Measurements from ENCODE around the gene ZNF451.
A peak's percentile ranks its signal among the peaks of the same experiment; 100 is the strongest.

ZNF451 gene

GRCh38 chr6:57173886-57174510 lies 84.0 kb downstream of the ZNF451 start:
- no peaks in the 10 kb centered on the region for H3K9me3 ChIP-seq (ENCODE audit: control insufficient read depth in 2 of 2, low read length in 2 of 2)
- H3K27ac ChIP-seq (ENCODE audit: low read length) = peak overlapping the region; percentile 95
- peaks cover 17% of the 10 kb centered on the region for H3K4me1 ChIP-seq (ENCODE audit: control insufficient read depth, insufficient read depth, low read length)
- no peaks in the 10 kb centered on the region for H3K36me3 ChIP-seq (ENCODE audit: control insufficient read depth in 2 of 2, insufficient read depth in 2 of 2, low read length in 2 of 2)
- H3K27me3 ChIP-seq (ENCODE audit: control insufficient read depth in 1 of 2, insufficient read depth in 2 of 2, low read length in 2 of 2) = no peaks in the 10 kb centered on the region
- peak overlapping the region; percentile 96 to 99 for H3K9ac ChIP-seq (ENCODE audit: low read length in 2 of 2)
- peak overlapping the region; percentile 87 to 97 for H3K4me3 ChIP-seq (ENCODE audit: low read length in 2 of 2)

GRCh38 chr6:57174511-57174907 lies 84.5 kb downstream of the ZNF451 start:
- H3K9ac ChIP-seq (ENCODE audit: low read length in 2 of 2) = peak overlapping the region; percentile 96 to 99
- H3K4me3 ChIP-seq (ENCODE audit: low read length in 2 of 2) = peak overlapping the region; percentile 87 to 97
- no peaks in the 10 kb centered on the region for H3K9me3 ChIP-seq (ENCODE audit: control insufficient read depth in 2 of 2, low read length in 2 of 2)
- H3K4me1 ChIP-seq (ENCODE audit: control insufficient read depth, insufficient read depth, low read length) = peaks cover 17% of the 10 kb centered on the region
- H3K36me3 ChIP-seq (ENCODE audit: control insufficient read depth in 2 of 2, insufficient read depth in 2 of 2, low read length in 2 of 2) = no peaks in the 10 kb centered on the region
- peak overlapping the region; percentile 95 for H3K27ac ChIP-seq (ENCODE audit: low read length)
- no peaks in the 10 kb centered on the region for H3K27me3 ChIP-seq (ENCODE audit: control insufficient read depth in 1 of 2, insufficient read depth in 2 of 2, low read length in 2 of 2)

GRCh38 chr6:57177545-57178265 lies 87.7 kb downstream of the ZNF451 start:
- peak overlapping the region; percentile 55 to 99 for H3K9ac ChIP-seq (ENCODE audit: low read length in 2 of 2)
- H3K27me3 ChIP-seq (ENCODE audit: control insufficient read depth in 1 of 2, insufficient read depth in 2 of 2, low read length in 2 of 2) = no peaks in the 10 kb centered on the region
- peaks cover 5% of the 10 kb centered on the region in 2 donors for H3K36me3 ChIP-seq (ENCODE audit: control insufficient read depth in 2 of 2, insufficient read depth in 2 of 2, low read length in 2 of 2)
- peak overlapping the region; percentile 52 to 65 for H3K4me3 ChIP-seq (ENCODE audit: low read length in 2 of 2)
- peaks cover 17% of the 10 kb centered on the region for H3K4me1 ChIP-seq (ENCODE audit: control insufficient read depth, insufficient read depth, low read length)
- H3K27ac ChIP-seq (ENCODE audit: low read length) = peak overlapping the region; percentile 95
- H3K9me3 ChIP-seq (ENCODE audit: control insufficient read depth in 2 of 2, low read length in 2 of 2) = no peaks in the 10 kb centered on the region

- H3K4me1 ChIP-seq (ENCODE audit: control insufficient read depth, insufficient read depth, low read length) = peaks cover 13% of the 10 kb centered on the region
Measured at GRCh38 chr6:57180596-57180995, 90.6 kb downstream of the ZNF451 start.

GRCh38 chr6:57182017-57182432 lies 92.0 kb downstream of the ZNF451 start:
- H3K27me3 ChIP-seq (ENCODE audit: control insufficient read depth in 1 of 2, insufficient read depth in 2 of 2, low read length in 2 of 2) = no peaks in the 10 kb centered on the region
- peaks cover 22 to 27% of the 10 kb centered on the region in 2 donors for H3K36me3 ChIP-seq (ENCODE audit: control insufficient read depth in 2 of 2, insufficient read depth in 2 of 2, low read length in 2 of 2)
- H3K4me3 ChIP-seq (ENCODE audit: low read length in 2 of 2) = no peak overlapping the region
- no peaks in the 10 kb centered on the region for H3K9me3 ChIP-seq (ENCODE audit: control insufficient read depth in 2 of 2, low read length in 2 of 2)
- peak overlapping the region; percentile 62 for H3K27ac ChIP-seq (ENCODE audit: low read length)
- peaks cover 3% of the 10 kb centered on the region for H3K4me1 ChIP-seq (ENCODE audit: control insufficient read depth, insufficient read depth, low read length)
- no peak overlapping the region for H3K9ac ChIP-seq (ENCODE audit: low read length in 2 of 2)

More at GRCh38 chr6:57180596-57180995, 90.6 kb downstream of the ZNF451 start:
- Histone ChIP-seq H3K27ac (ENCODE audit: low read length) (peak overlapping the region; percentile 41), H3K9ac (ENCODE audit: low read length in 2 of 2) (no peak overlapping the region), H3K4me3 (ENCODE audit: low read length in 2 of 2) (no peak overlapping the region), H3K27me3 (ENCODE audit: control insufficient read depth in 1 of 2, insufficient read depth in 2 of 2, low read length in 2 of 2) (no peaks in the 10 kb centered on the region), H3K36me3 (ENCODE audit: control insufficient read depth in 2 of 2, insufficient read depth in 2 of 2, low read length in 2 of 2) (peaks cover 19 to 26% of the 10 kb centered on the region in 2 donors), H3K9me3 (ENCODE audit: control insufficient read depth in 2 of 2, low read length in 2 of 2) (no peaks in the 10 kb centered on the region)

GRCh38 chr6:57183336-57183735 lies 93.3 kb downstream of the ZNF451 start:
- Histone ChIP-seq H3K27ac (ENCODE audit: low read length) (peak overlapping the region; percentile 33), H3K27me3 (ENCODE audit: control insufficient read depth in 1 of 2, insufficient read depth in 2 of 2, low read length in 2 of 2) (no peaks in the 10 kb centered on the region), H3K9me3 (ENCODE audit: control insufficient read depth in 2 of 2, low read length in 2 of 2) (no peaks in the 10 kb centered on the region), H3K4me3 (ENCODE audit: low read length in 2 of 2) (no peak overlapping the region), H3K36me3 (ENCODE audit: control insufficient read depth in 2 of 2, insufficient read depth in 2 of 2, low read length in 2 of 2) (peaks cover 26 to 32% of the 10 kb centered on the region in 2 donors), H3K4me1 (ENCODE audit: control insufficient read depth, insufficient read depth, low read length) (peaks cover 1% of the 10 kb centered on the region), H3K9ac (ENCODE audit: low read length in 2 of 2) (no peak overlapping the region)

- peaks cover 16 to 23% of the 10 kb centered on the region in 2 donors for H3K36me3 ChIP-seq (ENCODE audit: control insufficient read depth in 2 of 2, insufficient read depth in 2 of 2, low read length in 2 of 2)
Measured at GRCh38 chr6:57190140-57190539, 100.2 kb downstream of the ZNF451 start.

GRCh38 chr6:57193177-57193576 lies 103.2 kb downstream of the ZNF451 start:
- Histone ChIP-seq H3K9ac (ENCODE audit: low read length in 2 of 2) (no peak overlapping the region), H3K9me3 (ENCODE audit: control insufficient read depth in 2 of 2, low read length in 2 of 2) (no peaks in the 10 kb centered on the region), H3K36me3 (ENCODE audit: control insufficient read depth in 2 of 2, insufficient read depth in 2 of 2, low read length in 2 of 2) (peaks cover 6 to 13% of the 10 kb centered on the region in 2 donors), H3K27me3 (ENCODE audit: control insufficient read depth in 1 of 2, insufficient read depth in 2 of 2, low read length in 2 of 2) (no peaks in the 10 kb centered on the region), H3K4me3 (ENCODE audit: low read length in 2 of 2) (no peak overlapping the region), H3K4me1 (ENCODE audit: control insufficient read depth, insufficient read depth, low read length) (no peaks in the 10 kb centered on the region), H3K27ac (ENCODE audit: low read length) (peak overlapping the region; percentile 32)

More at GRCh38 chr6:57190140-57190539, 100.2 kb downstream of the ZNF451 start:
- no peaks in the 10 kb centered on the region for H3K4me1 ChIP-seq (ENCODE audit: control insufficient read depth, insufficient read depth, low read length)
- H3K27me3 ChIP-seq (ENCODE audit: control insufficient read depth in 1 of 2, insufficient read depth in 2 of 2, low read length in 2 of 2) = no peaks in the 10 kb centered on the region
- H3K27ac ChIP-seq (ENCODE audit: low read length) = no peak overlapping the region
- H3K9me3 ChIP-seq (ENCODE audit: control insufficient read depth in 2 of 2, low read length in 2 of 2) = no peaks in the 10 kb centered on the region
- H3K9ac ChIP-seq (ENCODE audit: low read length in 2 of 2) = no peak overlapping the region
- no peak overlapping the region for H3K4me3 ChIP-seq (ENCODE audit: low read length in 2 of 2)

- Histone ChIP-seq H3K27ac (ENCODE audit: low read length) (peak overlapping the region; percentile 53), H3K4me3 (ENCODE audit: low read length in 2 of 2) (no peak overlapping the region), H3K27me3 (ENCODE audit: control insufficient read depth in 1 of 2, insufficient read depth in 2 of 2, low read length in 2 of 2) (no peaks in the 10 kb centered on the region), H3K9ac (ENCODE audit: low read length in 2 of 2) (no peak overlapping the region), H3K9me3 (ENCODE audit: control insufficient read depth in 2 of 2, low read length in 2 of 2) (no peaks in the 10 kb centered on the region), H3K36me3 (ENCODE audit: control insufficient read depth in 2 of 2, insufficient read depth in 2 of 2, low read length in 2 of 2) (peaks cover 3 to 13% of the 10 kb centered on the region in 2 donors), H3K4me1 (ENCODE audit: control insufficient read depth, insufficient read depth, low read length) (no peaks in the 10 kb centered on the region)
Measured at GRCh38 chr6:57195457-57195856, 105.5 kb downstream of the ZNF451 start.

- Histone ChIP-seq H3K36me3 (ENCODE audit: control insufficient read depth in 2 of 2, insufficient read depth in 2 of 2, low read length in 2 of 2) (no peaks in the 10 kb centered on the region), H3K27me3 (ENCODE audit: control insufficient read depth in 1 of 2, insufficient read depth in 2 of 2, low read length in 2 of 2) (no peaks in the 10 kb centered on the region), H3K4me1 (ENCODE audit: control insufficient read depth, insufficient read depth, low read length) (no peaks in the 10 kb centered on the region), H3K9me3 (ENCODE audit: control insufficient read depth in 2 of 2, low read length in 2 of 2) (no peaks in the 10 kb centered on the region), H3K4me3 (ENCODE audit: low read length in 2 of 2) (no peak overlapping the region), H3K9ac (ENCODE audit: low read length in 2 of 2) (no peak overlapping the region), H3K27ac (ENCODE audit: low read length) (peak overlapping the region; percentile 46)
Measured at GRCh38 chr6:57198926-57199636, 109.1 kb downstream of the ZNF451 start.

All from stomach smooth muscle (tissue), 2 donors.